ENCODE measurements around the gene PARP11. TPM values are rescaled to one million over a fixed set of nuclear protein-coding genes. Genes with fewer than 3 reads are reported as not detected.

PARP11 gene
- total RNA-seq, 1 experiment from 2014 or later = 2.7 TPM

GRCh38 chr12:3884671-3885070 lies 11.5 kb upstream of the PARP11 start:
- CTCF ChIA-PET = interaction anchor here (0.7 to 5.1 kb wide), 10 partner anchors 9 to 584 kb away, joined by 3 to 91 read pairs (median 6); partner anchors contain the start of gene PARP11
- BruUV-seq (replicated peaks) = no TSS peak

More at GRCh38 chr12:3884671-3885070, 11.5 kb upstream of the PARP11 start:
- H3K36me3 ChIP-seq (ENCODE audit: control insufficient read depth in 1 of 2, insufficient read depth in 2 of 2, low read length in 2 of 2) = no peaks in the 10 kb centered on the region
- no peak overlapping the region for H2AFZ ChIP-seq (ENCODE audit: low read depth, low read length, poor library complexity, severe bottlenecking)
- no peaks in the 10 kb centered on the region for H3K4me1 ChIP-seq (ENCODE audit: control insufficient read depth in 1 of 2, insufficient read depth in 2 of 2, low read length in 2 of 2)
- DNase-seq (ENCODE audit: low read depth, low spot score) (no peak), ATAC-seq (no peak)
- RAD21 ChIA-PET (ENCODE audit: low non-redundant PET in 1 of 2, low total read pairs in 2 of 2, uncharacterized antibody in 2 of 2, unreplicated experiment in 2 of 2) = interaction anchor here (0.6 to 2.1 kb wide), 3 partner anchors 106 to 392 kb away, joined by 3 to 6 read pairs (median 5); no protein-coding TSS in a partner anchor
- intact Hi-C loops (cut with micrococcal nuclease) = loop anchor here (1.0 to 10.0 kb wide), 3 partner anchors 153 to 640 kb away; no protein-coding TSS in a partner anchor
- peaks cover 38% of the 10 kb centered on the region for H3K27me3 ChIP-seq (ENCODE audit: insufficient read depth, low read length)
- no peaks in the 10 kb centered on the region for H3K9me2 ChIP-seq (ENCODE audit: insufficient read depth)
- no peaks in the 10 kb centered on the region for H3K79me2 ChIP-seq (ENCODE audit: insufficient read depth, low read length)
- H3K9ac ChIP-seq (ENCODE audit: low read length) = no peak overlapping the region
- no peaks in the 10 kb centered on the region for H4K20me1 ChIP-seq (ENCODE audit: insufficient read depth)
- H3K27ac ChIP-seq (ENCODE audit: low read depth, low read length) = no peak overlapping the region
- TF ChIP-seq SIN3A (IDR thresholded peaks at IDR 0.05; ENCODE audit: low read depth) (no peak), REST (IDR thresholded peaks at IDR 0.05; ENCODE audit: low read depth) (no peak), POLR2A (IDR thresholded peaks at IDR 0.05; ENCODE audit: borderline replicate concordance, extremely low read depth, insufficient read depth, insufficient read length) (no peak), EZH2 (IDR thresholded peaks at IDR 0.05) (no peak), CTCF (IDR thresholded peaks at IDR 0.05 in 2 of 3, conservative IDR thresholded peaks at IDR 0.05 in 1 of 3; ENCODE audit: borderline replicate concordance in 1 of 3, insufficient read depth in 1 of 3, low read depth in 2 of 3, low read length in 2 of 3) (no peak), ZFX (IDR thresholded peaks at IDR 0.05) (no peak), ZNF274 (IDR thresholded peaks at IDR 0.05; ENCODE audit: low read depth, low read length) (no peak)
- H3K4me3 ChIP-seq (replicated peaks in 1 of 2; ENCODE audit: low read depth in 1 of 2, low read length in 2 of 2) = no peak overlapping the region
- no peak overlapping the region for H3K4me2 ChIP-seq (ENCODE audit: low read length)
- POLR2A ChIA-PET = interaction anchor here (1.8 kb wide), 1 partner anchor 392 kb away, joined by 5 read pairs; no protein-coding TSS in a partner anchor
- no peaks in the 10 kb centered on the region for H3K9me3 ChIP-seq (ENCODE audit: control insufficient read depth in 1 of 2, insufficient read depth in 1 of 2, low read depth in 1 of 2, low read length in 2 of 2)

All from HCT116 (cell line).